ENCODE results near the gene TMEM234.
"Not testable (repeated sequence)": the region's sequence is repeated elsewhere in the genome, so short reads cannot be mapped to it uniquely, and the experiment has no call there.

The TMEM234 gene

GRCh38 chr1:32221980-32222755, at the start of gene TMEM234, which contains the start of gene EIF3I:
TMEM234 (minus strand) TSS chr1:32222353; CDS start chr1:32222322, 31 bp downstream.
EIF3I (plus strand) TSS chr1:32222407; CDS start chr1:32222442, 35 bp downstream.
- DNase-seq: peak; percentile 90 to 94

DNA sequence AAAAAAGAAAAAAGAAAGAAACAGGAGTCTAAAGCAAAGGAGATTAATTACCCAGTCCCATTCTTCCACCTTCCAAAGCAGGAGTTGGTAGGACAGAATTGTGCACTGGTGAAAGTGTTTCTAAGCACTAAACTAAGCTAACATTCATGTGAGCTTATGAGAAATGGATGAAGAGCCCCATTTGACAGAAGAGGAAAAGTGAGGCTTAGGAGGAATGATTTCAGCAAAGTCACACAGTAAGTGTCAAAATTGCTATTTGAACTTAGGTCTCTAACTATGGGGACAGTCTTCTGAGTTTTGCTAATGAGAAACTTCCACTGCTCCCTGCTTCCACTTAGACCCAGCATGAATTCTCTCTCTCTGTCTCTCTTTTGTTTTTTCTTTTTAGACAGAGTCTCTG, 47.6 kb upstream of the TMEM234 start:
- DNase-seq: no peak

- no peak for DNase-seq
Observed at GRCh38 chr1:32266921-32267591, 44.9 kb upstream of the TMEM234 start.

DNA sequence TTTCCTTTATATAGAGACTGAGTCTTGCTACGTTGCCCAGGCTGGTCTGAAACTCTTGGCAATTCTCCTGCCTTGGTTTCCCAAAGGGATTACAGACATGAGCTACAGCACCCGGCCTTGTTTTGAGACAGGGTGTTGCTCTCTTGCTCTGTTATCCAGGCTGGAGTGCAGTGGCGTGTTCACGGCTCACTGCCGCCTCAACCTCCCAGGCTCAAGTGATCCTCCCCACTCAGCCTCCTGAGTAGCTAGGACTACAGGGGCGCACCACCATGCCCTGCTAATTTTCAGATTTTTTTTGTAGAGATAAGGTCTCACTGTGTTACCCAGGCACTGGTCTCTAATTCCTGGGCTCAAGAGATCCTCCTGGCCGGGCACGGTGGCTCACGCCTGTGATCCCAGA, 43.7 kb upstream of the TMEM234 start:
- no peak for DNase-seq

DNA sequence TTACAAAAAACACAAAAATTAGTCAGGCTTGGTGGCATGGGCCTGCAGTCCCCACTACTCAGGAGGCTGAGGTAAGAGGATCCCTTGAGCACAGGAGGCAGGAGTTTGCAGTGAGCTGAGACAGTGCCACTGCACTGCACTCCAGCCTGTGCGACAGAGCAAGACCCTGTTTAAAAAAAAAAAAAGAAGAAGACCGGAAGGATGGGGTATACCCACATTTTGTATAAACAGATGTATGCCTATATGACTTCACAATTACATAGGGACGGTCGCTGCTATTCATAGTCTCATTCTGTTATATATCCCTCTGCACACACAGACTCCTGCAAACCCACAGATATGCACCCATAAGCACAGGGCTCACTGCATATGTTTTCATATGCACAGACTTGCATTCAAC, 41.6 kb upstream of the TMEM234 start:
- no peak for DNase-seq

GRCh38 chr1:32263236-32263593, 41.1 kb upstream of the TMEM234 start:
- DNase-seq: not testable (repeated sequence)

DNA sequence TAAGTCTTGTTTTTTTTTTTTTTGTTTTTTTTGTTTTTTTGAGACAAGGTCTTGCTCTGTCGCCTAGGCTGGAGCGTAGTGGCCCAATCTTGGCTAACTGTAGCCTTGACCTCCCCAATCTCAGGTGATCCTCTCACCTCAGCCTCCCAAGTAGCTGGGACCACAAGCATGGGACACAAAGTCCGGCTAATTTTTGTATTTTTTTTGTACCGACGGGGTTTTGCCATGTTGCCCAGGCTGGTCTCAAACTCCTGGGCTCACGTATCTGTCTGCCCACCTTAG, 35.0 kb upstream of the TMEM234 start:
- no peak for DNase-seq

DNA sequence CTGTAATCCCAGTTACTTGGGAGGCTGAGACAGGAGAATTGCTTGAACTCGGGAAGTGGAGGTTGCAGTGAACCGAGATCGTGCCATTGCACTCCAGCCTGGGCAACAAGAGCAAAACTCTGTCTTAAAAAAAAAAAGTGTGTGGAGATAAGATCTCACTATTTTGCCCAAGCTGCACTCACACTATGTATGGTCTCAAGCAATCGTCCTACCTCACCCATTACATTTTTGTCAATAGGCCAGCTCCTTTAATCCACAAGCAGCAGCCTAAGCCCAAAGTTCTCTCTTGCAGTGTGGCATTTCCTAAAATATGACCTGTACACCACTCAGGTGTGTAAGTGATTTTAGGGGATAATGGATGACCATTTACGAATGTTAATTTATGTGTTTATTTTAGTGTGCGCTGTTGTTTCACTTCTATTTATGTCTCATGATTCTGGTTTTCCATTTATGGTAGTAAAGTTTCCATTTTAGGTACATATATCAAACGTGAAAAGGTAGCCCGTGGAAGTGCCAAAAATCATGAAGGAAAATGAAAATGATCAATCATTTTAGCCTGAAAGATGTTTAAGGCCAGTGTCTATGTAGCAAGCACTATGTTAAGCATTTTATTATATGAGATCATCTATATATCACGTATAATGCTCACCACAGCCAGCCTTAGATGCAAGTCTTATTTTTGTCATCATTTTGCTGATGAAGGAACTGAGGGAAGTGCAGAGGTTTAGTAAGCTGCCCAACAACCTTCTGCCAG, 34.5 kb upstream of the TMEM234 start:
- no peak for DNase-seq

- peak in 1 of 2 experiments; percentile 55 for DNase-seq
Observed at GRCh38 chr1:32255072-32256071, 33.2 kb upstream of the TMEM234 start.

DNA sequence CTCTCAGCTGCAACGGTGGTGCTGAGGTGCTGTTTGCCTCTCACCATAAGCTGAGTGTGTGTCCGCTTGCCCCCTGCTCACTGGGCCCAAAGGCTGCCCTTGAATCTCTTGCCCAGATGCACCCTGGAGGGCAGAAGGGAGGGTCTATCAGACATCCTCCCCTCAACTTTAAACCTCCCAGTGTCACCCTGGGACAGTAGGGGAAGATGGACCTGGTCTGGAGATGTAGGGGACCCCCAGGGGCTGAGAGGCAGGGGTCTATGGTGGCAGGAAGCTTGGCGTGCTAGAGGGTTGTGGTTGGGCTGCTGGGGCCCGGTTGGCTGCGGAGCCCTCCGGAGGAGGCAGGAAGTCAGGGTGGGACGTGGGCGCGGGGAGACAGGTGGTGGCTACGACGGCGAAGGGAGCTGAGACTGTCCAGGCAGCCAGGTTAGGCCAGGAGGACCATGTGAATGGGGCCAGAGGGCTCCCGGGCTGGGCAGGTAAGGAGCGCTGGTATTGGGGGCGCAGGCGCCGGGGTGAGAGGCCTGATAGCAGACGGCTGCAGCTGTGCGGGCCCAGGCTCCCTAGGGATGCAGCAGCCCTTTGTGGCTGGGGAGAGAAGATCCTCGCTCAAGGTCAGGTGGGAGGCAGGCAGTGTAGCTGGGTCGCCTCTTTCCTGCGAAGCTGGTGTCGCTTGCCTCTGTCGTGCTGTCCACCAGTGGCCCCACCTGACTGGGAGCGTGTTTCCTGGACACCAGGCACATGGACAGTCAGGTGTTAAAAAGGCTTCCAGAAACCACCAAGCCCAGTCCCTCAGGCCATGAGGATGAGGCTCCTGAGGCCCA, 29.0 kb upstream of the TMEM234 start, which contains the start of gene LCK:
Gene LCK, plus strand, starts transcription at position 373 of the 824 bp plus-strand sequence. CDS start 23,065 bp downstream, outside the sequence.
- DNase-seq: peak; percentile 84 to 87

GRCh38 chr1:32249831-32250525, 27.8 kb upstream of the TMEM234 start:
- peak; percentile 85 to 86 for DNase-seq

- peak; percentile 90 to 92 for DNase-seq
Observed at GRCh38 chr1:32247983-32248889, 26.1 kb upstream of the TMEM234 start.

DNA sequence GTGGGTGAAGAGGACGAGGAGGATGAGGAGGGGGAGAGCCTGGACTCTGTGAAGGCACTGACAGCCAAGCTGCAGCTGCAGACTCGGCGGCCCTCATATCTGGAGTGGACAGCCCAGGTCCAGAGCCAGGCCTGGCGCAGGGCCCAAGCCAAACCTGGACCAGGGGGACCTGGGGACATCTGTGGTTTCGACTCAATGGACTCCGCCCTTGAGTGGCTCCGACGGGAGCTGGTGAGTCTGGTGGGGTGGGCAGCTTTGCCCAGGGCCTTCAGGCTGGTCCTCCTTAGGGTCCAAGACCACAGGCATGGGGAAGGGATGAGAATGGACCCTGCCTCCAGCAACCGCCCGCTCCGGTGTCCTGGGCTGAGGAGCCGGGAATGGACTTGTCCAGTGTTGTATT, 25.3 kb upstream of the TMEM234 start:
- DNase-seq: no peak

DNA sequence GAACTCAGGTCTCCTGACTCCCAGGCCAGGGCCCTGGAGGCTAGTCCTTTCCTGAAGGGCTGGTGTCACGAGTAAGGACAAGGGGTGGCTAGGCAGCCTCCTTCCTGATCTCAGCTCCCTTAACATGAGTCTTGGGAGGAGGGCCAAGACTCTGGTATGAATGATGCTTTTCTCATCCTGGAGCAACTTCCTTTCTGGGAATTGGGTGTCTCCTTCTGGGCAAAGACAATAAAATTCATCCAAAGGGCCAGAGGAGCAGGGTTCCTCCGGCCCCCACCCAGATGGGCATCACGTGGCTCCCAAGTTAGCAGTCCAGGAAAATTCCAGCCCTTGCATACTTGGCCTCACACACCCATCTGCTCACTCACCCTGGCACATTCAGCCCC, 24.7 kb upstream of the TMEM234 start, which contains the start of gene FAM167B:
Gene FAM167B, plus strand, starts transcription at position 335 of the 386 bp plus-strand sequence. CDS start 200 bp downstream, outside the sequence.
- no peak for DNase-seq

GRCh38 chr1:32242341-32242851, 20.2 kb upstream of the TMEM234 start:
- DNase-seq: no peak

- peak; percentile 65 to 67 for DNase-seq
Observed at GRCh38 chr1:32241001-32241763, 19.0 kb upstream of the TMEM234 start.

- peak; percentile 64 to 73 for DNase-seq
Observed at GRCh38 chr1:32240140-32240951, 18.2 kb upstream of the TMEM234 start.

GRCh38 chr1:32239790-32240139, 17.6 kb upstream of the TMEM234 start:
- DNase-seq: no peak

Measured in activated T-cell treated with anti-CD3 and anti-CD28 coated beads, Interleukin-2, amount 50 U/mL, for 48 hours (primary cell).